Measurements from ENCODE around the gene MYOF.
"Not testable (repeated sequence)": the region's sequence is repeated elsewhere in the genome, so short reads cannot be mapped to it uniquely, and the experiment has no call there.

MYOF gene

DNA sequence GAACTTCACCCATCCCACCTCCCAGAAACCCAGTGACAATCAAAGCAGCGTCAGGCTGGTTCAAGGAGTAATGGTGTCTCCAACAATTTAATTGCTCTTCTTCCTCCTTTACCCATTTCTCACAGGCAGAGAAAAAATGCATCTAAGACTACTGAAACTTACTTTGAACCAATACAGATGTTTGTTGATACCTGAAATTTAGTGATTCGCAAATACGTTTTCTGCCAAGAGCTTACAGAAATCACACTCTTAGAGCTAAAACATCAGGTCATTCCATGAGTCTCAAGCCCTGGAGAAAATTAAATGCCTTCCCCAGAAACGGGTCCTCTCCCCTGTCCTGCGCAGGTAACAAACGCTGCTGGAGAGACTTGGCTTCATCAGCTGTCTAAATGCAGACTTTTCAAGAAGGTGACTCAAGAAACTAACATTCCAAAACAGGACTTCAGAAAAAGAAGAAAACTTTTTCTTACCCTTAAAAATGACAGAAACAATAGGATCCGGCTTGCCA is 443 bp downstream of the MYOF start:
- no peak for DNase-seq (ENCODE audit: low read depth)

DNA sequence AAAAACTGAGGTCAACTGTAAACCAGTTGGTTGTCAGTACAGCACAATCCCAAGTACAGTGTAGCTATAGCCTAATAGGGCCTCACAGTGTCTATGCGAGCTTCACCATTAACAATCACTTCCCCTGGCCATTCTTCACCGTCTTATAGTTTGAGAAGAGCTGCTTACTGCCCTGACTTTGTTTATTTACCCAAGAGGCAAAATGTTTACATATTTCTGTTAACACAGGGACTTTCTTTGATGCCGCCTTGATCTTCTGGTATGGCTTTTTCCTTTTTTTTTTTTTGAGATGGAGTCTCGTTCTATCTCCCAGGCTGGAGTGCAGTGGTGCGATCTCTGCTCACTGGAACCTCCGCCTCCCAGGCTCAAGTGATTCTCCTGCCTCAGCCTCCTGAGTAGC is 3.3 kb downstream of the MYOF start:
- DNase-seq (ENCODE audit: low read depth), result no peak

GRCh38 chr10:93476756-93477155 is 5.4 kb downstream of the MYOF start:
- DNase-seq (ENCODE audit: low read depth), result no peak

GRCh38 chr10:93475871-93476270 is 6.3 kb downstream of the MYOF start:
- DNase-seq (ENCODE audit: low read depth), result no peak

GRCh38 chr10:93475227-93475626 is 6.9 kb downstream of the MYOF start:
- DNase-seq (ENCODE audit: low read depth), result no peak

DNA sequence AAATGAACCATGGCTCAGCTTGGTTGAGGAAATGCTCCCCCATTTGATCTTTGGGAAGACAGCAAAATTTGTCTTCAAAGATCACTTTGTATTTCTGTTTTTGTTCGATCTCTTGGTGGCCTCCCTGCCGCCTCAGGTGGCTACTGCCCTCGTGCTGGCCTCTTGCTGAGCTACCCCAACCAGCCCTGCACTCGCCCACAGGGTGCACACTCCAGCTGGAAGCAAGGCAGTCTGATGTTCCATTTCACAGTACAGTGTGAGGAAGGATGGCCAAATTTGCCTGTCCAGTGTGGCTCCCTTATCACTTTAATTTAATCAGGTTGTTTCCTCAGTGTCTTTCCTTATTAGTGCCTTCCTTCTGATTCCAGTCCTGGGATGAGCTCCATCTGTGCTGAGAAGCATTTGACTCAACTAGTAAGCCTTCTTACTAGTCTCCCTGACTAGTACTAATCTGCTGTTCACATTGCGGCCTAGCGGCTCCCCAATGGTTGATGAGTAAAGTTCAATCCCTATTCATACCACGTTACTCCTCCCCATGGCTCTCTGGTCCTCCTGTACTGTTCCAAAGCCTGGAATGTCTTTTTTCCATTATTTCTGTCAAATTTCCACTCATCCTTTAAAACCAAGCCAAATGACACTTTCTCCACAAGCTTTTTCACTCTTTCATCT is 8.2 kb downstream of the MYOF start:
- DNase-seq (ENCODE audit: low read depth), result no peak

DNA sequence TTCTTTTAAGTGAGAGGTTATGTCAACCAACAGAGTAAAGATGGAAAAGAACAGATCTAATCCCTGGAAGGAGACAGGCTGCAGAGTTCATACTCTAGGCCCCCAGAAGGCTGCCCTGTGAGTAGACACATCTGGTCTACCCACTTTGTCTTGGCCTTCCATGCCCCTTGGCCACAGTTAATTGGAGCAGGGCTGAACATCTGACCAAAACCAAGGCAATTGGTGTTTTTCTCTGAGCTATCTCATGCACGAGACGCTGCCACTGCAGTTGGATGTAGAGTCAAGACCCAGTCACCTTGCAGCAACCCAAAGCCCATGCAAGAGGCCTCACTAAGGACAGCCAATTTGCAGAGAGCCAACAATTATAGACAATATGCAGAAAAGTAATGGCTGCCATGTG is 9.0 kb downstream of the MYOF start:
- DNase-seq (ENCODE audit: low read depth), result no peak

- peak; percentile 94 for DNase-seq (ENCODE audit: low read depth)
These were observed 11.0 kb downstream of the MYOF start for GRCh38 chr10:93471110-93471651.

GRCh38 chr10:93469454-93469853 is 12.7 kb downstream of the MYOF start:
- DNase-seq (ENCODE audit: low read depth), result no peak

GRCh38 chr10:93468461-93469213 is 13.5 kb downstream of the MYOF start:
- DNase-seq (ENCODE audit: low read depth), result peak; percentile 91

- not testable (repeated sequence) for DNase-seq (ENCODE audit: low read depth)
These were observed 14.5 kb downstream of the MYOF start for GRCh38 chr10:93467635-93468034.

DNA sequence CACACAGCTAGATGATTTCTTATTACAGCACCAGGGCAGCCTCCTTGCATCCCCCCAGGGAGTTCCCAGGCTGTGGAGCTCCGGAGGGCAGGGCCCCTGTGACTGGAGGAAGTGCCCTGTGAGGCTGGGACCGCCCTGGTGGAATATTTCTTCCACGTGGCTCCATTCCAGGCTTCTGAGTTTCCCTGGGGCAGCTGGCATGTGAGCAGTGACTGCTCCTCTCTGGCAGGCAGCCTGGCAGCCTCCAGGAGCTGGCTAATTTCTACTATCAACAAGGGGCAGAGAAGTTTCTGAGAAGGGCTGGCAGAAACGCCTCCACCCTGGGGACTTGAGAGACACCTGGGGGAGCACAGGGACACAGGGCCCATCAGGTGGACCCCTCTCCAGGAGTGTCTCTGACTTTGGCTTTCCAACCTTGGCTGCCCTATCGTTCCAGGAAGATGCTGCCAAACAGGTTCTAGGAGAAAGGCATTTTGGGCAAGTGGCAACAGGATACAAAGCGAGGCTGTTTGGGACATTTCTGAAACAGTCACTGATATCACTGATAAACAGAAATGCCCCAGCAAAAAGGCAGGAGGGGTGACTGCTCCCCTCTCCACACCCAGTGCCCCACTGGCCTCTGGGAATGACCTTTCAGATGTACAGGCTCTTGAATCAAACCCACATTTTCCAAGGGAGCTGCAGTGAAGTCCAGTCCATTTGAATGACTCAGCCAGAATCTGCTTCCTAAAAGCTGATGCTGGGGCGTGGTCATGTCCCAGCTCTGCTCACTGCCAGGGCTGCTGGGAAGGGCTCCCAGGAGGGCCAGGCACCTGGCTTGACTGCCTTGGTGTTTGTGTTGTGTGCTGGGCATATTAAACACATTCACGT is 16.1 kb downstream of the MYOF start:
- peak; percentile 94 for DNase-seq (ENCODE audit: low read depth)

DNA sequence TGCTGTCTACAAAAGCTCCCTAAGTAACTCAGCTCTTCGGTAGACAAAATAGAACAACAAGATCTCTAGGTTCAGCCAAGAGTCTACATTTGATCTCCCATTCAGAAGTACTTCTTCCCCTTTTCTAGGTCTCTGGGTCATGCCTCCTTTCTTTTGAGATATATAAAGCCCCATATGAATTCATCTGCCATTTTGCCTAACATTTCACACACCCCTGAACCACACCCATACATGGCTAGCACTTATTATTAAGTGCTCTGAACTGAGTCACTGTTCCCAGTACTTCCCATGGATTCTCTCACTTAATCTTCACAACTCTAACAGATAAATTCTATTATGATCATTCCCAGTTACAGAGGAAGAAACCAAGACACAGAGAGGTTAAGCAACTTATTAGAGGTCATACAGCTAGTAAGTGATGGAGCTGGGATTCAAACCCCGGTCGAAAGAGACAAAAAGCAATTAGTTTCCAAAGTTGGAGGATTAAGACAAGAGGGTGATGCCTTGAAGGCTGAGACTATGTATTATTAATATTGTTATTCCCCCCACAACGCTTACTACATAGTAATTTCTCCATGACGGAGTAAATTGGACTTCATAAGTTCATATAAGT is 17.3 kb downstream of the MYOF start:
- no peak for DNase-seq (ENCODE audit: low read depth)

DNA sequence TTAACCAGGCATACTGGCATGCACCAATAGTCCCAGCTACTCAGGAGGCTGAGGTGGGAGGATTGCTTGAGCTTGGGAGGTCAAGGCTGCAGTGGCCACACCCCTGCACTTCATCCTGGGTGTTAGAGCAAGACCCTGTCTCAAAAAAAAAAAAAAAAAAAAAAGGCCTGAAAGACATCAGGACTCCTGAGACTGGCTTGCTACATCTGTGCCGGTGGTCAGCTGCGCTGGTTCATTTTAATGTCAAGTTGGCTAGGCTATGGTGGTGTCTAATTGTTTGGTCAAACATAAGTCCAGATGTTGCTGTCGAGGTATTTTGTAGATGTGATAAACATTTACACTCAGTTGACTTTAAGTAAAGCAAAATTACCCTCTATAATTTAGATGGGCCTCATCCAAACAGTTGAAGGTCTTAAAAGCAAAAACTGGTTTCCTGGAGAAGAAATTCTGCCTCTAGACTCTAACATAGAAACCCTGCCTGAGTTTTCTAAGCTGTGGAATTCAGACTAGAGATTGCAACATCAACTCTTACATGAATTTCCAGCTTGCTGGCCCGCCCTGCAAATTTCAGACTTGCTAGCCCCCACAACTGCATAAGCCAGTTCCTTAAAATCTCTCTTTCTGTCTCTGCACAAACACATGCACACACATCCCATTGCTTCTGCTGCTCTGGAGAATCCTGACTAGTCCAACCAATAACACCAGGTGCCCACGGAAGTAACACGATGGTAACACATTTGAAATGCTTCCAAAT is 18.2 kb downstream of the MYOF start:
- no peak for DNase-seq (ENCODE audit: low read depth)

DNA sequence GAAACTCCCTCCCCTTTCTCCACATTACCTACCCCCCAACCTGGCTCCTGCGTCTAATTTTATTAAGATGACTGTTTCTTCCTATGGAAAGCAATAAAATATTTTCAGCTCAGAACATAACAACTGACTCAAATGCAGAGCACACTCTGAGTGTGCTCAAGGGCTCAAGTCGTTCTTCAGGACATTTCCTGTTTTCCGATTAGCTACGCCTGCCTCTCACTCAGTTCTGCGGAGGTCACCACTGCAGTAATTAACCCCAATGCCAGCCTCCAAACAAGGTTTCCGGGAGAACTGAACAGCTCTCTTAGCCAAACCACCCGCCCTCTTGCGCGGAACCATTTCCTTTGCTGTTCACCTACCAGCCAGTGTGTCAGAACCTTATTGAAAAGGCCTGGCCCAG is 19.3 kb downstream of the MYOF start:
- no peak for DNase-seq (ENCODE audit: low read depth)

DNA sequence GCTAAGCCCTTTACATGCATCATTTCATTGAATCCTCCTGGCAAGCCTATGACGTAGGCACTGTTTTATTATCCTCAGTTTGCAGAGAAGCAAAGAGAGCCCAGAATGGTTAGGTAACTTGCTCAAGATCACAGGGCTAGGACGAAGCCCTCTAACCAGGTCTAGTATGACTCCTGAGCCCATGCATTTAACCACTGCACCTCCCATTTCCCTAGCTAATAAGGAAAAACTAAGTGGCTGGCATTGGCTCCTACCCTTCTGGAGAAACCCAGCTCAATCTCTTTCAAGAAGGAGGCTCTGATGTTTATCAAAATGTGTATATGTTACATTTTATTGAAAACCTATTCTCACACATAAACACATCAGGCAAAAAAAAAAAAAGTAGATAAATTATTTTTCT is 19.8 kb downstream of the MYOF start:
- no peak for DNase-seq (ENCODE audit: low read depth)

DNA sequence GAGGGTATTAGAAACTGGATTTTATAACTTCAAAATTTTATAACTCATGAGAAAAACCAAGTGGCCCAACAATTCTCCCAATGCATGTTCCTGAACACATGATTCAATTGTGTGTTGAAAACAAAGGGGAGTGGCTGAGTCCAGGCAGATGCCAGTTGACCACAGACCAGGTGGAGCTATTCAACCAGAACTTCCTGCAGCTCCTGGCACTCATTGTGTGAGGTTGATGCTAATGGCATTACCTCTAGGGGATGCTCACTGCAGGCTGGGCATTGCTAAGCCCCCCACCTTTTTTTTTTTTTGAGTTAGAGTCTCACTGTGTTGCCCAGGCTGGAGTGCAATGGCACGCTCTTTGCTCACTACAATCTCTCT is 20.3 kb downstream of the MYOF start:
- DNase-seq (ENCODE audit: low read depth), result no peak

- DNase-seq (ENCODE audit: low read depth), result no peak
These were observed 20.9 kb downstream of the MYOF start for GRCh38 chr10:93461109-93461806.

DNA sequence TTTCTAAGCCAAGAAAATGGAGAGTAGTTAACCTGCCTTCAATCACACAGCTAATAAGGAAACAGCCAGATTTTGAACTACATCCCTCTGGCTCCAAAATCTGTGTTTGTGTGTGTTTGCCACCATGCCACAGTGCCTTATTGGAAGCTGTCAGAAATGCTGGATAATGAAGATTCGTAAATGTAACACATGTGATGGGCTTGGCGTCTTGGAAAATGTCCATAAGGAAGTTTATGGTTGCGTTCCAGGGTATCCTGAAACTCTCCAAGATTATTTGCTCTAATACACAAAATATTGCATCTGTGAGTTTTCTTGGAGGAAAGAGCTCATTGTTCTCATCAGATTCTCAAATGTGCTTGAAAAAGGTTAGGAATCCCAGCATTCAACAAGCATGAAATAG is 22.7 kb downstream of the MYOF start:
- DNase-seq (ENCODE audit: low read depth), result no peak

DNA sequence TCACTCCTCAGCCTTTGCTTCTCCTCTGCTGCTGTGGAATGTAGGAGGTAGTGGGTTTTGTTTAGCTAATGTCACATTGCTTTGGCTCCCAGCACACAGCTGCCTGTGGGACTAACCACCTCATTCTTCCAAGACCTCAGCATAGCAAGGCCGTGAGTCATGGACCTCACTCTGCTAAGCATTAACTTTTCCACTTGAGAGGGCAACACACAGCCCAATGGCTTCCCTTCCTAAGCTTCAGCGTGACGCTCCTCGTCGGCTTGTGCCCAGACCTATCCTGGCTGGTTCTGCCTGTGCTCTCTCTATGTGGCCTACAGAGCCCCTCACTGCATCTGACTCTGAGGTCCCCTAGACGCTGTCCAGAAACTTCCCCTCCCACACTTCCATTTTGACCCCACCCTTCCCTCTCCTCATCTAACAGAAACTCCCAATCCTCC is 23.3 kb downstream of the MYOF start:
- peak; percentile 100 for DNase-seq (ENCODE audit: low read depth)

DNA sequence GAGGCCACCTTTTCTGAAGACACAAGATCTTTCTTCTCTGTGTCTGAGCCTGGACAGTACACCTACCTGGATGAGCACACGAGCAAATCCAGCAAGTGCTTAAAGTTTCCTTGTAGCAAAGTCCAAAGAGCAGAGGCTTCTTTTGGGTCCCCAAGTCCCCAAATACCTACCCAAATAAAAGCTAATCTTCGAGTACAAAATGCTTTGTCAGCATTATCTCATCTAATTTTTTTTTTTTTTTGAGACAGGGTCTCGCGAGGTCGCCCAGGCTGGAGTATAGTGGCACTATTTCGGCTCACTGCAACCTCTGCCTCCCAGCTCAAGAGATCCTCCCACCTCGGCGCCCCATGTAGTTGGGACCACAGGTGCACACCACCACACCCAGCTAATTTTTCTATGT is 24.6 kb downstream of the MYOF start:
- DNase-seq (ENCODE audit: low read depth), result no peak

Data from stromal cell of bone marrow (primary cell).